Keratinocyte (primary cell): ENCODE measurements around the gene PTBP3. TPM values are rescaled to one million over a fixed set of nuclear protein-coding genes. Genes with fewer than 3 reads are reported as not detected.

Source experiments
- DNase-seq: peaks from one replicate; pipeline ENCODE4 v3.0.0-alpha.2; 2011; ENCODE audit warnings: low read depth, missing footprints, low spot score
- FAIRE-seq: peaks from 2 replicates; lab custom pipeline; 2011; peaks lifted over from hg19 to GRCh38; lab: Jason Lieb, UNC
- H2AFZ ChIP-seq: 2 replicates; pipeline ENCODE4 v1.6.0; 2012; ENCODE audit warnings: low read length, control low read depth, inconsistent platforms; ENCODE audit not compliant: control insufficient read depth
- H3K27ac ChIP-seq: 2 replicates; pipeline ENCODE4 v1.5.1; 2011; ENCODE audit warnings: low read length; ENCODE audit not compliant: control insufficient read depth, insufficient read depth
- H3K27me3 ChIP-seq: 3 replicates; pipeline ENCODE4 v1.6.0; 2011; ENCODE audit warnings: low read length; ENCODE audit not compliant: control insufficient read depth, insufficient read depth; ENCODE audit errors: extremely low read depth
- H3K36me3 ChIP-seq, 2 experiments: 2 replicates in 1 of 2; 3 replicates in 1 of 2; pipeline ENCODE4 v1.5.1; 2011; ENCODE audit warnings: low read length in 2 of 2, mild to moderate bottlenecking in 1 of 2; ENCODE audit not compliant: control insufficient read depth in 2 of 2, insufficient read depth in 2 of 2; ENCODE audit errors: extremely low read depth in 1 of 2
- H3K4me1 ChIP-seq: 3 replicates; pipeline ENCODE4 v1.5.1; 2011; ENCODE audit warnings: low read length; ENCODE audit not compliant: control insufficient read depth, insufficient read depth; ENCODE audit errors: extremely low read depth
- H3K4me2 ChIP-seq: 3 replicates; pipeline ENCODE4 v1.6.0; 2011; ENCODE audit warnings: low read depth, low read length; ENCODE audit not compliant: control insufficient read depth, insufficient read depth; ENCODE audit errors: extremely low read depth
- H3K4me3 ChIP-seq, 3 experiments: fragments of 200-600 bp in 1 of 3; sonication (generic) in 1 of 3; 2 replicates in 2 of 3; 3 replicates in 1 of 3; pipeline ENCODE4 v1.5.1; 2011 to 2016; ENCODE audit warnings: low read length in 3 of 3, mild to moderate bottlenecking in 3 of 3, control low read depth in 2 of 3, inconsistent platforms in 1 of 3, low read depth in 1 of 3, mixed read lengths in 1 of 3, mixed run types in 1 of 3, moderate library complexity in 1 of 3; ENCODE audit not compliant: control insufficient read depth in 2 of 3, insufficient read depth in 2 of 3; ENCODE audit errors: extremely low read depth in 1 of 3
- H3K79me2 ChIP-seq: 2 replicates; pipeline ENCODE4 v1.6.0; 2012; ENCODE audit warnings: low read length; ENCODE audit not compliant: control insufficient read depth, insufficient read depth
- H3K9ac ChIP-seq: 3 replicates; pipeline ENCODE4 v1.6.0; 2011; ENCODE audit warnings: low read length; ENCODE audit not compliant: control insufficient read depth, insufficient read depth; ENCODE audit errors: extremely low read depth
- H3K9me1 ChIP-seq: 3 replicates; pipeline ENCODE4 v1.6.0; 2011; ENCODE audit warnings: low read length; ENCODE audit not compliant: control insufficient read depth, insufficient read depth; ENCODE audit errors: extremely low read depth
- H3K9me3 ChIP-seq: 2 replicates; pipeline ENCODE4 v1.5.1; 2012; ENCODE audit warnings: low read depth, low read length; ENCODE audit not compliant: control insufficient read depth
- H4K20me1 ChIP-seq: 3 replicates; pipeline ENCODE4 v1.6.0; 2011; ENCODE audit warnings: low read length; ENCODE audit not compliant: control insufficient read depth, insufficient read depth; ENCODE audit errors: extremely low read depth
- CTCF ChIP-seq, 3 experiments: IDR thresholded peaks in 1 of 3; conservative IDR thresholded peaks in 1 of 3; optimal IDR thresholded peaks in 1 of 3; 2 replicates in 2 of 3; 3 replicates in 1 of 3; pipeline versions ENCODE3 to v1.5.1; 2011; ENCODE audit warnings: low read length in 3 of 3, mild to moderate bottlenecking in 3 of 3, moderate library complexity in 2 of 3, control low read depth in 1 of 3, inconsistent platforms in 1 of 3; ENCODE audit not compliant: insufficient read depth in 2 of 3; ENCODE audit errors: extremely low read depth in 1 of 3
- EZH2 ChIP-seq: IDR thresholded peaks from one replicate; pipeline ENCODE4 v1.6.1; 2012; ENCODE audit warnings: inconsistent platforms, mild to moderate bottlenecking, low read length, moderate library complexity
- dilution Hi-C: fragments of 300-500 bp; cut with MboI; formaldehyde crosslinking; loops from one replicate; pipeline ENCODE4 v1.7.0; 2020; ENCODE audit warnings: low sequenced_read_pairs; ENCODE audit not compliant: extremely low pct_ligation_motif_present
- polyA plus RNA-seq, 5 experiments: library from polyadenylated mRNA; depleted of rRNA in 3 of 5; stranded (reverse) in 3 of 5; stranded (forward) in 1 of 5; unstranded in 1 of 5; fragments of >200 nt; gene quantifications; 1 replicate in 1 of 5; 2 replicates in 3 of 5; 3 replicates in 1 of 5; pipeline versions ENCODE4 v1.2.1 to v1.2.3, GENCODE V29; 2011 to 2012; ENCODE audit warnings: missing spikeins in 2 of 5, low read depth in 1 of 5, low replicate concordance in 1 of 5

Gene PTBP3
- polyA plus RNA-seq, 1 donor (not counting 4 experiments of a cell fraction or from before 2014, with no cell fraction given): 51.0 TPM

- Histone ChIP-seq H3K4me2 (no peak overlapping the region), H3K9me3 (no peaks in the 10 kb centered on the region), H3K27me3 (no peaks in the 10 kb centered on the region), H3K4me1 (peaks cover 25% of the 10 kb centered on the region), H3K27ac (no peak overlapping the region), H3K4me3 (no peak overlapping the region), H4K20me1 (no peaks in the 10 kb centered on the region), H3K79me2 (peaks cover 29% of the 10 kb centered on the region), H3K36me3 (peaks cover 0 to 8% of the 10 kb centered on the region in 2 experiments), H2AFZ (no peak overlapping the region), H3K9ac (no peak overlapping the region), H3K9me1 (no peaks in the 10 kb centered on the region)
- TF ChIP-seq EZH2 (no peak), CTCF (optimal IDR thresholded peaks at IDR 0.05 in 1 of 3, IDR thresholded peaks at IDR 0.05 in 1 of 3, conservative IDR thresholded peaks at IDR 0.05 in 1 of 3; ENCODE audit: extremely low read depth in 1 of 3, insufficient read depth in 2 of 3, low read length in 3 of 3) (no peak)
- dilution Hi-C loops: no loop called here
- FAIRE-seq: no peak
- no peak for DNase-seq
Observed at GRCh38 chr9:112252194-112252593, 81.2 kb downstream of the PTBP3 start.

GRCh38 chr9:112249277-112249676 is 84.1 kb downstream of the PTBP3 start:
- FAIRE-seq: no peak
- H3K27ac ChIP-seq: peak overlapping the region; percentile 91
- DNase-seq: no peak

More at GRCh38 chr9:112249277-112249676, 84.1 kb downstream of the PTBP3 start:
- no peak overlapping the region for H2AFZ ChIP-seq
- H3K9me3 ChIP-seq: no peaks in the 10 kb centered on the region
- no peak for TF ChIP-seq CTCF (optimal IDR thresholded peaks at IDR 0.05 in 1 of 3, IDR thresholded peaks at IDR 0.05 in 1 of 3, conservative IDR thresholded peaks at IDR 0.05 in 1 of 3; ENCODE audit: extremely low read depth in 1 of 3, insufficient read depth in 2 of 3, low read length in 3 of 3)
- TF ChIP-seq EZH2: no peak
- dilution Hi-C loops: no loop called here
- H3K4me2 ChIP-seq: peak overlapping the region; percentile 76
- peak overlapping the region in 2 of 3 experiments; percentile 49 to 52 for H3K4me3 ChIP-seq
- H4K20me1 ChIP-seq: no peaks in the 10 kb centered on the region
- peaks cover 1 to 17% of the 10 kb centered on the region in 2 experiments for H3K36me3 ChIP-seq
- peaks cover 25% of the 10 kb centered on the region for H3K4me1 ChIP-seq
- no peaks in the 10 kb centered on the region for H3K27me3 ChIP-seq
- peak overlapping the region; percentile 62 for H3K9ac ChIP-seq
- no peaks in the 10 kb centered on the region for H3K9me1 ChIP-seq
- peaks cover 35% of the 10 kb centered on the region for H3K79me2 ChIP-seq
